ENCODE data around the gene C5.

C5 gene

GRCh38 chr9:120947222-120947621, 102.9 kb downstream of the C5 start:
- intact Hi-C loops (cut with DNase I): no loop called here
- DNase-seq: no peak

GRCh38 chr9:120946259-120946658, 103.8 kb downstream of the C5 start:
- intact Hi-C loops (cut with DNase I): no loop called here
- DNase-seq: no peak

- no peak for DNase-seq
- intact Hi-C loops (cut with DNase I): no loop called here
These were observed 105.1 kb downstream of the C5 start for GRCh38 chr9:120944948-120945347.

- intact Hi-C loops (cut with DNase I): no loop called here
- DNase-seq: no peak
These were observed 105.6 kb downstream of the C5 start for GRCh38 chr9:120944434-120944843.

GRCh38 chr9:120942186-120943001, 107.7 kb downstream of the C5 start:
- DNase-seq: no peak
- intact Hi-C loops (cut with DNase I): no loop called here

GRCh38 chr9:120941046-120941770, 108.9 kb downstream of the C5 start:
- DNase-seq: no peak
- intact Hi-C loops (cut with DNase I): no loop called here

GRCh38 chr9:120940573-120940972, 109.5 kb downstream of the C5 start:
- DNase-seq: no peak
- intact Hi-C loops (cut with DNase I): no loop called here

- no peak for DNase-seq
- intact Hi-C loops (cut with DNase I): loop anchor here (10.0 kb wide), 1 partner anchor 324 kb away; no protein-coding TSS in a partner anchor
These were observed 111.2 kb downstream of the C5 start for GRCh38 chr9:120938851-120939250.

GRCh38 chr9:120937596-120937995, 112.5 kb downstream of the C5 start:
- DNase-seq: no peak
- intact Hi-C loops (cut with DNase I): loop anchor here (2.0 to 10.0 kb wide), 4 partner anchors 23 to 323 kb away; partner anchors contain the start of gene FBXW2

- no peak for DNase-seq
- intact Hi-C loops (cut with DNase I): loop anchor here (2.0 to 10.0 kb wide), 4 partner anchors 22 to 322 kb away; partner anchors contain the start of gene FBXW2
These were observed 112.9 kb downstream of the C5 start for GRCh38 chr9:120937127-120937526.

- intact Hi-C loops (cut with DNase I): loop anchor here (2.0 to 10.0 kb wide), 4 partner anchors 22 to 322 kb away; partner anchors contain the start of gene FBXW2
- DNase-seq: no peak
These were observed 113.3 kb downstream of the C5 start for GRCh38 chr9:120936764-120937122.

GRCh38 chr9:120936011-120936763, 113.9 kb downstream of the C5 start:
- intact Hi-C loops (cut with DNase I): loop anchor here (2.0 to 10.0 kb wide), 4 partner anchors 21 to 321 kb away; partner anchors contain the start of gene FBXW2
- DNase-seq: peak; percentile 69 to 97 (median 92)

GRCh38 chr9:120935383-120935857, 114.7 kb downstream of the C5 start:
- peak; percentile 64 to 96 (median 82) for DNase-seq
- intact Hi-C loops (cut with DNase I): loop anchor here (2.0 to 10.0 kb wide), 2 partner anchors 59 to 321 kb away; partner anchors contain the start of gene PHF19

- no peak for DNase-seq
- intact Hi-C loops (cut with DNase I): loop anchor here (2.0 to 10.0 kb wide), 2 partner anchors 57 to 319 kb away; partner anchors contain the start of gene PHF19
These were observed 115.8 kb downstream of the C5 start for GRCh38 chr9:120934281-120934680.

- no peak for DNase-seq
- intact Hi-C loops (cut with DNase I): loop anchor here (2.0 to 10.0 kb wide), 2 partner anchors 57 to 319 kb away; partner anchors contain the start of gene PHF19
These were observed 116.6 kb downstream of the C5 start for GRCh38 chr9:120933310-120934055.

GRCh38 chr9:120932086-120932823, 117.8 kb downstream of the C5 start:
- intact Hi-C loops (cut with DNase I): loop anchor here (10.0 kb wide), 1 partner anchor 317 kb away; no protein-coding TSS in a partner anchor
- DNase-seq: no peak

GRCh38 chr9:120931231-120932085, 118.6 kb downstream of the C5 start:
- DNase-seq: no peak
- intact Hi-C loops (cut with DNase I): loop anchor here (10.0 kb wide), 1 partner anchor 317 kb away; no protein-coding TSS in a partner anchor
